ENCODE measurements around the gene TTC17.
"Not testable (repeated sequence)": the region's sequence is repeated elsewhere in the genome, so short reads cannot be mapped to it uniquely, and the experiment has no call there.

TTC17 gene

DNA sequence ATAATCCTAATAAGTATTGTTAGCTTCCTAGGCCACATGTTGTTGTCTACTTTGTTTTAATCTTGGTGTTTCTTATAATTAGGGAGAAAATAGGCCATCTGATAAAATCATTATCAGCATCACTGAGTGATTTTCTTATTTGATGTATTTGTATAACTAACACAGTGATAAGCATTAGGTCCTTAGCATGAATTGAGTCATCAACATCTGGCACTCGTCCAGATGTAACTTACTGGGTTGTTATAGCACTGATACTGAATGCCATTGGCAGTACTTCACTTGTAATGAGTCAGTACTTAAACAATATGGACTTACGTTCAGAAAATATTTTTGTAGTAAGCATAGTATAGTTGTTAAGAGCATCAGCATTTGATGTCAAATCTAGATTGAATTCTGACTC lies 30.7 kb upstream of the TTC17 start:
- DNase-seq (ENCODE audit: low read depth) = no peak
- TF ChIP-seq POLR2A (IDR thresholded peaks at IDR 0.05; ENCODE audit: extremely low read depth, insufficient read length) = no peak
- TF ChIP-seq MYC (IDR thresholded peaks at IDR 0.05; ENCODE audit: low read depth, low read length) = no peak
- TF ChIP-seq, protein P1, sequence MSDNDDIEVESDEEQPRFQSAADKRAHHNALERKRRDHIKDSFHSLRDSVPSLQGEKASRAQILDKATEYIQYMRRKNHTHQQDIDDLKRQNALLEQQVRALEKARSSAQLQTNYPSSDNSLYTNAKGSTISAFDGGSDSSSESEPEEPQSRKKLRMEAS (IDR thresholded peaks at IDR 0.05; ENCODE audit: low read depth, low read length) = no peak
- TF ChIP-seq, protein P2, sequence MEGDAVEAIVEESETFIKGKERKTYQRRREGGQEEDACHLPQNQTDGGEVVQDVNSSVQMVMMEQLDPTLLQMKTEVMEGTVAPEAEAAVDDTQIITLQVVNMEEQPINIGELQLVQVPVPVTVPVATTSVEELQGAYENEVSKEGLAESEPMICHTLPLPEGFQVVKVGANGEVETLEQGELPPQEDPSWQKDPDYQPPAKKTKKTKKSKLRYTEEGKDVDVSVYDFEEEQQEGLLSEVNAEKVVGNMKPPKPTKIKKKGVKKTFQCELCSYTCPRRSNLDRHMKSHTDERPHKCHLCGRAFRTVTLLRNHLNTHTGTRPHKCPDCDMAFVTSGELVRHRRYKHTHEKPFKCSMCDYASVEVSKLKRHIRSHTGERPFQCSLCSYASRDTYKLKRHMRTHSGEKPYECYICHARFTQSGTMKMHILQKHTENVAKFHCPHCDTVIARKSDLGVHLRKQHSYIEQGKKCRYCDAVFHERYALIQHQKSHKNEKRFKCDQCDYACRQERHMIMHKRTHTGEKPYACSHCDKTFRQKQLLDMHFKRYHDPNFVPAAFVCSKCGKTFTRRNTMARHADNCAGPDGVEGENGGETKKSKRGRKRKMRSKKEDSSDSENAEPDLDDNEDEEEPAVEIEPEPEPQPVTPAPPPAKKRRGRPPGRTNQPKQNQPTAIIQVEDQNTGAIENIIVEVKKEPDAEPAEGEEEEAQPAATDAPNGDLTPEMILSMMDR (IDR thresholded peaks at IDR 0.05; ENCODE audit: low read depth, low read length) = no peak
- H3K4me3 ChIP-seq (ENCODE audit: low read depth, low read length) = no peak overlapping the region

DNA sequence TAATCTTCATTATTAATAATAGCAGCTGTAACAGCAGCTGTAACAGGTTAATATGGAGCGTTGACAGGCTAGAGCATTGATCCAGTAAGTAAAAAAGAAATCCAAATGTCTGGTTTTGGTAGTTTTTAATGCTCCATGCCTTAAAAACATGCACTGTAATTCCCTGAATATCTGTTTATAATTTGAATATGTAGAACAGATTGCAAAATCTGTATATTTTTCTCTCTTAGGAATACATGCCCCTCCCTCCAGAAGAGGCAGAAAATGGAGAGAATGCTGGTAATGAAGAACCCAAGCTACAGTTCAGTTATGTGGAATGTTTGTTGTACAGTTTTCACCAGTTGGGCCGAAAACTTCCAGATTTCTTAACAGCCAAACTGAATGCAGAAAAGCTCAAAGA lies 30.2 kb upstream of the TTC17 start:
- TF ChIP-seq POLR2A (IDR thresholded peaks at IDR 0.05; ENCODE audit: extremely low read depth, insufficient read length) (no peak), MYC (IDR thresholded peaks at IDR 0.05; ENCODE audit: low read depth, low read length) (no peak)
- TF ChIP-seq, protein P1 (IDR thresholded peaks at IDR 0.05; ENCODE audit: low read depth, low read length) = no peak
- TF ChIP-seq, protein P2 (IDR thresholded peaks at IDR 0.05; ENCODE audit: low read depth, low read length) = no peak
- DNase-seq (ENCODE audit: low read depth) = no peak

DNA sequence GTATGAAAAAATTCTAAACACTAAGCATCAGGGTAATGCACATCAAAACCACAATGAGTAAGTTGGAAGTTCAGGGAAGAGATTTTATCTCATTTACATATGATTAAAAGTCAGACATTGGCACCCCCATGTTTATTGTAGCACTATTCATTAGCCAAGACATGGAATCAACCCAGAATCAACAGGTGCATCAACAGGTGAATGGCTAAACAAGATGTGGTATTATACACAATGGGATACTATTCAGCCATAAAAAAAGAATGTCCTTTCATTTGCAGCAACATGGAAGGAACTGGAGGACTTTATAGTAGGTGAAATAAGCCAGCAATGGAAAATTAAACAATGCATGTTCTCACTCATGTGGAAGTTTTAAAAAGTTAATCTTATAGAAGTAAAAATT lies 17.6 kb upstream of the TTC17 start:
- DNase-seq (ENCODE audit: low read depth) = no peak
- no peak overlapping the region for H3K4me3 ChIP-seq (ENCODE audit: low read depth, low read length)
- TF ChIP-seq, protein P2 (IDR thresholded peaks at IDR 0.05; ENCODE audit: low read depth, low read length) = no peak
- TF ChIP-seq POLR2A (IDR thresholded peaks at IDR 0.05; ENCODE audit: extremely low read depth, insufficient read length) = no peak
- TF ChIP-seq, protein P1 (IDR thresholded peaks at IDR 0.05; ENCODE audit: low read depth, low read length) = no peak
- TF ChIP-seq MYC (IDR thresholded peaks at IDR 0.05; ENCODE audit: low read depth, low read length) = no peak

More for the DNA sequence above, 30.2 kb upstream of the TTC17 start:
- no peak overlapping the region for H3K4me3 ChIP-seq (ENCODE audit: low read depth, low read length)

DNA sequence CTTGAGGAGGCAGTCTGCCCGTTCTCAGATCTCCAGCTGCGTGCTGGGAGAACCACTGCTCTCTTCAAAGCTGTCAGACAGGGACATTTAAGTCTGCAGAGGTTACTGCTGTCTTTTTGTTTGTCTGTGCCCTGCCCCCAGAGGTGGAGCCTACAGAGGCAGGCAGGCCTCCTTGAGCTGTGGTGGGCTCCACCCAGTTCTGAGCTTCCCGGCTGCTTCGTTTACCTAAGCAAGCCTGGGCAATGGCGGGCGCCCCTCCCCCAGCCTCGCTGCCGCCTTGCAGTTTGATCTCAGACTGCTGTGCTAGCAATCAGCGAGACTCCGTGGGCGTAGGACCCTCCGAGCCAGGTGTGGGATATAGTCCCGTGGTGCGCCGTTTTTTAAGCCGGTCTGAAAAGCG lies 7.3 kb upstream of the TTC17 start:
- not testable (repeated sequence) for DNase-seq (ENCODE audit: low read depth); H3K4me3 ChIP-seq (ENCODE audit: low read depth, low read length)

DNA sequence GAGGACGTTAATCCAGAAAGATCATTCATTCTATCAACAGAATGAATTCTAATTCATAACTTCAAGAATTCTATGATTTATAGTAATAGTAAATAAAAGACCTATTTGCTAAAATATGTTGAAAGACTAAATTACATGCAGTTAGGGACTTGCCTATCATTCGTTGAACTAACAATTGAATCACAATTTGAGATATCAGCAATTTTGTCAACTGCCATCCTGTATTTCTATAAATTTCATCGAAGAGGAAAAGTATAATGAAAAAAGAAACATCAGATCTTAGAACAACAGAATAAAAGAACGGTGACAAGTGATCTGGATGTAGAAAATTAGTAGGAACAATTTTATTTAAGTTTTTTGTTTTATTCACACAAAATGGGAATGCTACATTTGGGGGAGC lies 4.4 kb upstream of the TTC17 start:
- H3K4me3 ChIP-seq (ENCODE audit: low read depth, low read length) = no peak overlapping the region
- no peak for TF ChIP-seq POLR2A (IDR thresholded peaks at IDR 0.05; ENCODE audit: extremely low read depth, insufficient read length)
- TF ChIP-seq MYC (IDR thresholded peaks at IDR 0.05; ENCODE audit: low read depth, low read length) = no peak
- no peak for DNase-seq (ENCODE audit: low read depth)

DNA sequence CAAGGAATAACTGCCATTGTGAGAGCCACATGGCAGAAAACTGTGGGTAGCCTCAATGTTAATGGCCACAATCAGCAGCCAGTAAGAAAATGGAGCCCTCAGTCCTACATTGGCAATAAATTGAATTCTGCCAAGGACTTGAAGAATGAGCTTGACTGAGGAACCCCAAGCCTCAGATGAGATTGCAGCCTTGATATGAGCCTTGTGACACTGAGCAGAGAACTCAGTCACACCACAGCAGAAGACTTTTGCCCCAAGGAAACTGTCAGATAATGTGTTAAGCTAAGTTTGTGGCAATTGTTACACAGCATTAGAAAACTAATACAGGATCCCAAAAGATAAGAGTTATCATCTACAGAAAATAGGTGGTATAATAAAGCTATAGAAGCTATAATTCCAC lies 2.4 kb upstream of the TTC17 start:
- TF ChIP-seq, protein P1 (IDR thresholded peaks at IDR 0.05; ENCODE audit: low read depth, low read length) = no peak
- TF ChIP-seq, protein P2 (IDR thresholded peaks at IDR 0.05; ENCODE audit: low read depth, low read length) = no peak
- TF ChIP-seq MYC (IDR thresholded peaks at IDR 0.05; ENCODE audit: low read depth, low read length) (no peak), POLR2A (IDR thresholded peaks at IDR 0.05; ENCODE audit: extremely low read depth, insufficient read length) (no peak)
- DNase-seq (ENCODE audit: low read depth) = no peak
- H3K4me3 ChIP-seq (ENCODE audit: low read depth, low read length) = no peak overlapping the region

DNA sequence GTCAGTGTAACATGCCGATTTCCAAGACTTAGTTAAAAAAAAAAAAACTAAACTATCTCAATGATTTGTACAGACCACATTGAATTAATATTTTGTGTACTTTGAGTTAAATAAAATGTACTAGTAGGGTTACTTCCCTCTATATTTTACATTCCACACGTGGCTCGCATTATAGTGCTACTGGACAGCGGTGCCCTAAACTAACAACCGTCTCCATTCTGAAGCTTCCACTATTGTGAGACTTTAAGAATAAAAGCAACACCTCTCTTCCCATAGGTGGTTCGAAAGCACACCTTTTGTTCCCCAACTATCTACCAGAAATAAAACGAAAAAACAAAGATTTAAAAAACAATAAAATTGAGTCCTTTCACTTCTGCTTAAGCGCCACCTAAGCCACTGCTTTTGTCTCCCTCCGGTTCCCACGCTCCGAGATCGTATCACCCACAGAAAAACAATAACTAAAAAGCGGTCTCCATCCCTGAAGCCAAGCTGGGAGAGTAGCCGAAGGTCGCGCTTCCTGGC lies 380 bp upstream of the TTC17 start:
- H3K4me3 ChIP-seq (ENCODE audit: low read depth, low read length) = peak overlapping the region; percentile 95
- no peak for DNase-seq (ENCODE audit: low read depth)
- TF ChIP-seq, protein P1 (IDR thresholded peaks at IDR 0.05; ENCODE audit: low read depth, low read length) = peak; percentile 75
- TF ChIP-seq, protein P2 (IDR thresholded peaks at IDR 0.05; ENCODE audit: low read depth, low read length) = no peak

Data from NB4 (cell line).